Activated T-cell treated with anti-CD3 and anti-CD28 coated beads for 24 hours (primary cell): ENCODE results near the gene GPR176.

ENCODE experiments used
- DNase-seq: peaks from one replicate; pipeline ENCODE4 v3.0.0-alpha.2; 2020; ENCODE audit warnings: low read depth

The GPR176 gene, protein sequence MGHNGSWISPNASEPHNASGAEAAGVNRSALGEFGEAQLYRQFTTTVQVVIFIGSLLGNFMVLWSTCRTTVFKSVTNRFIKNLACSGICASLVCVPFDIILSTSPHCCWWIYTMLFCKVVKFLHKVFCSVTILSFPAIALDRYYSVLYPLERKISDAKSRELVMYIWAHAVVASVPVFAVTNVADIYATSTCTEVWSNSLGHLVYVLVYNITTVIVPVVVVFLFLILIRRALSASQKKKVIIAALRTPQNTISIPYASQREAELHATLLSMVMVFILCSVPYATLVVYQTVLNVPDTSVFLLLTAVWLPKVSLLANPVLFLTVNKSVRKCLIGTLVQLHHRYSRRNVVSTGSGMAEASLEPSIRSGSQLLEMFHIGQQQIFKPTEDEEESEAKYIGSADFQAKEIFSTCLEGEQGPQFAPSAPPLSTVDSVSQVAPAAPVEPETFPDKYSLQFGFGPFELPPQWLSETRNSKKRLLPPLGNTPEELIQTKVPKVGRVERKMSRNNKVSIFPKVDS

DNA sequence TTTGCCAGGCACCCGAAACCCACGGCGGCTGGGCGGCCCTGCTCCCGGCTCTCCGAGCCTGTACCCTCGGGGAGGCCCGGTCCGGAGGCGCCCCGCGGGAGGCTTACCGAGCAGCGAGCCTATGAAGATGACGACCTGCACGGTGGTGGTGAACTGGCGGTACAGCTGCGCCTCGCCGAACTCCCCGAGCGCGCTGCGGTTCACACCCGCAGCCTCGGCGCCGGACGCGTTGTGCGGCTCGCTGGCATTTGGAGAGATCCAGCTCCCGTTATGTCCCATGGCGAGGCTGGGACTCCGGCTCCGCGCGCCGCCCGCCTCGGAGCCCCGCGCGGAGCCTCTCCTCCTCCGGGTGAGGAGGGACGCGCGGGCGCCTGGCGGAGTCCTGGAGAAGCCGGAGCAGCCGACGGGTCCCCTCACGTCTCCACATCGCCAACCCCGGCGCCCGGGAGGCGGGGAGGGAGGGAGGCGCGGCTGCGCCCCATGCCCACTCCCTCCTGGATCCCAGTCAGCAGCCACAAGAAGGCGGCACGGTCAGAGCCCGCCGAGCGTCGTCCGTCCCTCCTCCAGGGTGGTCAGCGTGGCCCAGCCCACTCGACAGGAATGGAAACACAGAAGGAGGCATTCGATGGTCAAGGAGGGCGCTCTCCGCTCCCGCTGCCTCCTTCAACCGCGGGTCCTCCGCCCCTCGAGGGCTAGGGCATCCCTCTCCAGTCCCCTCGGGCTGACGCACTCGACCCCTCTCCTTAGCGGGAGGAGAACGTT is at the start of gene GPR176:
Gene GPR176, minus strand, starts transcription at position 519 of the 762 bp plus-strand sequence. Its CDS starts 240 bp downstream, at position 279.
- no peak for DNase-seq

DNA sequence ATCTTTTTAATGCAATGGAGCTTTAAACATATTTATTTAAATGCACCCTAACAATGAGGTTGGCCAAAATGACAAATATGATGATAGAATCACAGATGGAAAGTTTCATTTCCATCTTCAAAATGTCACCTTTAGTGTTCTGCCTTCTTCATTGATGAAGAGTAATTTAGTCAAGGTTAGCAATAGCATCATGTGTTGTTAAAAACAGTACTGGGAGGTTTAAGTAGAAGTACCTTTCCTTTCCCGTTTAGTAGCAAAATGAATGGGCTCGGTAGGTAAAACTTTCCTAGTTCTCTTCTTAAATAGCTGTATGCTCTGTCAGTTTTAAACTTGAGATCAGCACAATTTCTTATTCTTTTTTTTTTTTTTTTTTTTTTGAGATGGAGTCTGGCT is 48.9 kb upstream of the GPR176 start:
- no peak for DNase-seq

GRCh38 chr15:39968273-39969001 is 48.4 kb upstream of the GPR176 start:
- no peak for DNase-seq

DNA sequence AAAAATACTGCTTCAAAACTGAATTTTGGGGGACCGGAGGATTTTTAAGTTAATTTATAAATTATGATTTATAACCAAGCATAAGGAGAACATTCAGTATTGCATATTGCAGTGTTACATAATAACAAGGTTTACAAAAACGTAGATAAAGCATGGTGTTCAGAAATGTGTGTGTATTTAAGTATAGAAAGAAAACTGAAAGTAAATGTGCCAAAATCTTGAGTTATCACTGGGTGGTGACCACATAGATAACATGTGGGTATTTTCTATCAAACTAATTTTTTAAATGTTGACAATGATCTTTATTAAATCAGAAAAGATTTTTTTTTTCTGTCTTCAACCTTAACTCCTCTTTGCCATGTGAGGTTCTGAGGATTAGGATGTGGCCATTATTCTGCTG is 46.5 kb upstream of the GPR176 start:
- no peak for DNase-seq

- no peak for DNase-seq
Measured at GRCh38 chr15:39963786-39964185, 43.7 kb upstream of the GPR176 start.

GRCh38 chr15:39961051-39961450 is 41.0 kb upstream of the GPR176 start:
- no peak for DNase-seq

GRCh38 chr15:39960411-39960810 is 40.3 kb upstream of the GPR176 start:
- no peak for DNase-seq

DNA sequence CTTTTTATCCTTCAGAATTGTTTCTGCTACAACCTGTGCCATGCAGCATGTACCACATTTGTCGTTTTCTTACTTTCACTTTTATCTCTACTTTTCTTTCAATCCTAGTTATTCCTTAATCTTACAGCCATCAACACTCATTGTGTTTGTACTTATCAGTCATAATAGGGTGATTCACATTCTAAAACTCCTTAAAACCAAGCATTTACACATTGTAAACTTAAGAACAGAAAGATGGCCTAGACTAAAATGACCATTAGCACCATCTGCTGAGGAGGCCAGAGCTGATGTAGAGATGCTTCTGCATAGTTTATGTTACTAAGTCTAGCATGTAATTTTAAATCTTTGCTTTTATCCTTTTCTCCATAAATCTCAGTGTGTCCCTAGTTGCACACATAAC is 39.3 kb upstream of the GPR176 start:
- no peak for DNase-seq

DNA sequence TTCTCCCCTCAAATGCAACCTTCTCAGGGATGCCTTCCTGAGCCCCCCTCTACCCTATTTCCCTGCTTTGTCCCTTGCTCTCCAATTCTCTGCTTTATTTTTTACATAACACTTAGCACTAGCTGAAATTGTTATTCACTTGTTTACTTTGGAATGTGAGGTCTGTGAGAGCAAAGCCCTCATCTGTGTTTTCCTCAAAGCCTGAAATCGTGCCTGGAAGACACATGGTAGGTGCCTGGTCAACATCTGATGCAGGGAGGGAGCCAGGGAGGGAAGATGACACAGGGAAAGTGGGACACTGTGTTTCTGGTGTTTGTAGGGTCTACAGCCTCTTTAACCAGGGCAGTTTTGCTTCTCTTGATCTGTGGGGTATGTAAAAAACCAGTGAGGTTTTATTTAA is 37.4 kb upstream of the GPR176 start:
- no peak for DNase-seq

- DNase-seq, result no peak
Measured at GRCh38 chr15:39953521-39953920, 33.5 kb upstream of the GPR176 start.

GRCh38 chr15:39951561-39951960 is 31.5 kb upstream of the GPR176 start:
- DNase-seq, result no peak

DNA sequence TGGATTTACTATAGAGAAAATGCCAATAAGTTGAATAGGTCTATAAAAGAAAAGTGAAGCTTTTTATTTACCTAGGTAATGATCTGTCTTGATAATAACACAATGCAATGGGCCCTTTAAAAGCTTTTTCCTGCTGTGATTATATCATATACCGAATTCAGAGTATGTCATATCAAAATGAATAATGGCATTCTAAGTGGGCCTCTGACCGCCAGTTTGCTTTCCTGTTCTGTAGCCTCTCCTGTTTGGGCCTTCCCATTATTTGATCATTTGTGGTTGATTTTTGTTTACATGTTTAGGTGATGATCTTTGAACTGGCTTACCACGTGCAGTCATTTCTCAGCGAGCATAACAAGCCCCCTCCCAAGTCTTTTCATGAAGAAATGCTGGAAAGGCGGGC is 28.8 kb upstream of the GPR176 start:
- DNase-seq, result no peak

DNA sequence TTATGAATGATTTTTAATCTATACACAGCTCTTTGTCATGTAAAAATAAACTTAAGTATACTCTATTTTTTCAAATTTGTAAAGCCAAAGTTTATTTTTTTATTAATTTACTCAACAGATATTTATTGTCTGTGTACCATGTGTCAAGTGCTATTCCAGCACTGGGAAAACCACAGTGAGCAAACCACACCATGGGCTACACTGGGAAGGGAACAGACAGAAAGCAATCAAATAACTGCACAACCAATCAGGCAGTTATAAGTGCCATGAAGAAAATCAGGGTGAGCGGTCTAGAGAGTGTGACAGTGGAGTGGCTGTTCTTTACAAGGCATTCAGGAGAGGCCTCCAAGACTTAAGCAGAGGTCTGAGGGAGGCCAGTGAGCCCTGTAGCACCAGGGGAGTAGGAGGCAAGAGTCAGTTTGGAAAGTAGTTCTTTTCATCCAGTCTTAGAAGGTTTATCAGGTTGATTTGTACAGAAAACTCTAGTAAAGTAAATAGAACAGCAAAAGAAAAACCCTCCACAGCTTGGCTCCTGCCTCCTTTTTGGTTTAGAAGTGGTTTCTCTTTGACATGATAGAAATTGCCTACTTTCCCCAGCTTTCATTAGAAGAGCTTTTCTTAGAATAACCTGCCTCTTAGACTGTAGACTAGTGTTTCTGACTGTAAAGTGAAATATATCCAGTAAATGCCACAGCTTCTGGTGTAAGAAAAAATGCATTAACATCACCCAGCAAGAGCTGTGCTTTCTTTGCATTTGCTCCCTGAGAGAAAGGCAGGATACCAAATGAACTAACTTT is 27.5 kb upstream of the GPR176 start:
- no peak for DNase-seq

DNA sequence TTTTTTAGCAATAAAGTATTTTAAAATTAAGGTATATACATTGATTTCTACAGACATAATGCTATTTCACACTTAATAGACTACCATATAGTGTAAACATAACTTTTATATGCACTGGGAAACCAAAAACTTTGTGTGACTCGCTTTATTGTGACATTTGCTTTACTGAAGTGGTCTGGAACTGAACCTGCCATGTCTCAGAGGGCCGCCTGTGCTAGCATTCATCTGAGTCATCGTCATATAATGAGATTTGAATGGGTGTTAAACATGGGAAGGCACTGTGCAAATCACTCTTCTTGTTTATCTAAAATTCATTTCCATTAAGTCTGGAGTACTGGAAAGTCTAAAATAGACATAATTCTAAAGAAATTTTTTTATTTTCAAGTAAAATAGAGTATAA is 26.8 kb upstream of the GPR176 start:
- no peak for DNase-seq

DNA sequence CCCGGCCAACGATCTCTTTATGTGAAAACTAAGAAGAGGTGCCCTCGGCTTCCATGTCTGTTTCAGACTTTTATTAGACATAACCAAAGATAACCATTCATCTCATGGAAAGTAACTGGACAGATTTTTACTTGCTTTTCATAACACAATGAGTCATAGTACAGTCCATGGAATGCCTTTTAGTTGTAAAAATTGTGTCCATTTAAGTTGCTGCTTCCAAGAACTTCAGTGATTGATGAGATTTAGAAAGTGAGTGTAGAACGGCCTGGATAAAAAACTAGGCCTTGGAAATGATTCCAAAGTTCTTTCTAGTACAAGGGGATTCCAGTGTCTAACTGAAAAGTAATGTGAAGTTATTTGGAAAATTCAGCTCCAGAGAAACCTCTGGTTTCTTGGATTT is 24.7 kb upstream of the GPR176 start:
- DNase-seq, result no peak

DNA sequence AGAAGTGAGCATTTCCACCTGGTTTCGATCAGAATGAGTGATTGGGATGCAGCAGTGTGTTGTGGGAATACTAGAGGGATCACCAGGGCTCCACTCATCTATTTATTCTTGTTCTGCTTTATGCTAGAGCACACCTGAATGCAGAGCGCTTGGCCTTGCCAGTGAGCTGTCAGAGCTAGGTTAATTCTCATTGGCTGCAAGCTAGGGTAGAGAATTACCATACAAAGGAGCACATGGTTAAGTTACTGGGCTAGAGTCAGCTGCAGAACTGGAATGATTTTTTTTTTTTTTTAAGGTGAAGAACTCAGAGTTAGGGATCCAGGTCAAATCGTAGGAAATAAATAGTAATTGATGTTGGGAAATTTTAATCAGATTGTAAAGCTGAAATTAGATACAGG is 22.7 kb upstream of the GPR176 start:
- no peak for DNase-seq

DNA sequence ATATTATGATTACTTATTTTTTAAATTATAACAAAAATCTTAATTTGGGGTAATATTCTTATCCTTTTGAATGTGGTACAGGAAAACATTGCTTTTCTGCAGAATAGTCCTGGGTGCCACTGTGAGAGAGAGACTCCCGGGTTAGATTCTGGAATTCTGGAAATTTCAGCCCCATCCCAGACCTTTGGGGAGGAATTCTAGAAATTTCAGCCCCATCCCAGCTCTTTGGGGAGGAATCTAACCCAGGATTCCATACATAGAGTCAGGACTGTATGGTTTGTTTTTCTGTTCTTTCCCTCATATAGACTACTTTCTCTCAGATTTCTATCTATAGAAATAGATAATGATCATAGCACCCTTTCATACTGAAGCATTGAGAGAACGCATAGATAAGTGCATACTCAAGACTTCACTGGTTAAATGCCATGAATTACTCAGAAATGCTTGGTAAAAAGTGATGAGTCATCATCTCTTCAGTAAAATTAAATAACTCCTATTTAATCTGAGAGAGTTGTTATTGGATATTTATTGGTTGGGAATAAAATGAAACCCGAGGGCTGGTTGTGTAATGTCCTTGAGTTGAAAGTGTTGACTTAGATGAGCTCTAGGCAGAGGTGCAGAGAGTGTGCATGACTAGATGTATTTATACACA is 22.2 kb upstream of the GPR176 start:
- DNase-seq, result no peak

- DNase-seq, result no peak
Measured at GRCh38 chr15:39939487-39940452, 19.7 kb upstream of the GPR176 start.

DNA sequence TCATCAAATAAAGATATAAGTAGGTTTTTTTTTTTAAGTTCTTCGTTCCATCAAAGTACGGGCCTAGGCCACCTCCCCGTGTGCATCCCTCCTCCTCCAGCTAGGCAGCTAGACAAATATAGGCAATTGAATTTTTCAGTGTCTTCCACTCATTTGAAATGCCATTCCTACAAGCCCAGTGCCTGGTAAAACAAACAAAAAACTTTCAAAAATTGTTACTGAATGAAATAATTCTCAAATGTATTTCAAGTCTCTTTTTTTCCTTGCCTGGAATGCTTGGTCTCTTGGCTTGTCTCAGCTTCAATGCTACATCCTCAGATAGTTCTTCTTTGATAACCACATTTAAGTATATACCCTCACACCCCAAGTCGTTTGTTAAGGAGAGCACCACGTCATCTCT is 17.6 kb upstream of the GPR176 start:
- no peak for DNase-seq

DNA sequence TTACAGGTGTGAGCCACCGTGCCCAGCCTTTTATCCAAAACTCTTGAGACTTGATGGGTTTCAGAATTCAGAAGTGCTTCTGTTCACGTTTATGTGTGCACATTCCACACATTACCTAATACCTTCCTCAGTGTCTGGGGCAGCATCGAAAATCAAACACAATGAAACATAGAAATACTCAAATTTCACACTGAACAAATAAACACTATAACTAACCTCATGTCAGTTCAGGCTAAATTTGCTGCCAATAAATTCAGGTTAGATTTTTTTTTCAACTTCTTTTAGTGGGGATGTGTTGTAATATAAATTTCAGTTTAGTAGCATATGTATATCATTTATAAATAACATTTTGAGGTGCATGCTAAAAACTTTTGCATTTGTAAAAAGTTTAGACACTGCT is 16.6 kb upstream of the GPR176 start:
- DNase-seq, result no peak
